GM18508 (cell line): Measurements from ENCODE around the gene RFT1.

Source experiments
- ATAC-seq: cut with Tn5 transposase; IDR thresholded peaks from one replicate; pipeline ENCODE4 v1.9.1; 2021; ENCODE audit warnings: moderate number of reproducible peaks; ENCODE audit not compliant: insufficient read depth, unreplicated experiment

Gene RFT1

DNA sequence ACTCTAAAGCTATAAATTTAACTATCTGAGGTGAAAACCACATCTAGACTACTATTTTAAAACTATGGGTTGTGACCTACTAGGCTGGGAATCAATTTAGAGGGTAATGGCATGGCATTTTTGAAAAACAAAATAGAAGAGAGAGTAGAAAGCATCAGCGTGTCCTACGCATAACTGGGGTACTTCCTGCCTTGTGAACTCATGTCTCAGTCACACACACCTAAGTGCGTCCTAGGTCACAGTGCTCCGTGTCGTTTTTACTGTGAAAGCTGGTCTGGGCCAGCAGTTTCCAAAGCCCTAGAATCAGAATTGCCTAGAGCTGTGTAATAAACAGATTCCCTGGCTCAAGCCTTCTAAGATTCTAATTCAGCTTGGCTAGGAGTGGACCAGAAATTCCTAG lies 32.3 kb downstream of the RFT1 start:
- ATAC-seq, result no peak

DNA sequence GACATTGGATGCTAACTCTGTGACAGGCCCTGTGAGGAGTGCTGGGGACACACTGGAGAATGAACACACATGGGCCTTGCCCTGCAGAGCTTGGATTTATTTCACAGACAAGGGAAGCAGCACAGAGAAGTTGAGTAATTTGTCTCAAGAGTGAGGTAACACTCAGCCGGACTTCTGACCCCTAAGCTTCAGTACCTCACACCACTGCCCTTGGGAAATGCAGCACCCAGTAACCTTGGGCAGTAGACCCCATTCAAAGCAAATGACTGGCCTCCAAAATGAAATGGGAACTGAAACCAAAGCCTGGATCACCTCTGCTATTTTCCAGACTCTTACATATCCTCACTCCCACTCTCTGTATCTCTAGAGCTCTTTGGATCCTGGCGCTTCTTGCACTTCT lies 37.3 kb downstream of the RFT1 start:
- ATAC-seq, result no peak

DNA sequence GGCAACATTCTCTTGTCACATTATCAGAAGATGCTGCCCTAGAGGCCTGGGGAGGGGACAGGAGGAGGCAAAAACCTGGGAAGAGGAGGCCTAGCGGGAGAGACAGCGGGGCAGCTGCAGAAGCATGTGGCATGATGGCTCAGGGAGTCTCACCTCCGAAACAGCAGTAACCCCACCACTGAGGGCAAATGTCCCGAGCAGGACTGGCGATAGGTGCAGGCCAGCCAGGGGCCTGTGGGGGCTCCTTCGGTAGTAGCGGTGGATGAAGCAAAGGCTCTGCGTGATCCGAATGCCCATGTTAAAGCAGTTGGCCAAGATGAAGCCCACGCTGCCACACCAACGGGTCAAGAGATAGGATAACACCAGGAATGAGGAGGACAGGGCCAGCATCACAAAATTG lies 38.0 kb downstream of the RFT1 start:
- ATAC-seq, result no peak

DNA sequence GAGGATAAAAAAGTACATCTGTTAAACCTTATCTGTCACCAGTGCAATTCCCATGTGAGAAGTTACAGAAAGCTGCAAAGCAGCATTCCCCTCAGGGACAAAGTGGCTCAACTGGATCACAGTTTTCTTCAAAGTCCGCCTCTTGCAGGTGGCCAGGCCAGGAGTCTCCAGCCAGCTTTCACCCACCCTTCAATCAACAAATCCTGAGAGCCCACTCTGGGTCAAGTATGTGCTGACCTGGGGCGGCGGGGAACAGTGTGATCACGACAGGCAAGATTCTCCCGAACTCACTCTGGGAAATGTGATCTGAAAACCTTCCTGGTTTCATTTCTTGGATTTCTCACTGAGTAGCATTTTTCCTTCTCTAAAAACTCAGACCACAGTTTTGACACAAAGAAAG lies 39.2 kb downstream of the RFT1 start:
- no peak for ATAC-seq

DNA sequence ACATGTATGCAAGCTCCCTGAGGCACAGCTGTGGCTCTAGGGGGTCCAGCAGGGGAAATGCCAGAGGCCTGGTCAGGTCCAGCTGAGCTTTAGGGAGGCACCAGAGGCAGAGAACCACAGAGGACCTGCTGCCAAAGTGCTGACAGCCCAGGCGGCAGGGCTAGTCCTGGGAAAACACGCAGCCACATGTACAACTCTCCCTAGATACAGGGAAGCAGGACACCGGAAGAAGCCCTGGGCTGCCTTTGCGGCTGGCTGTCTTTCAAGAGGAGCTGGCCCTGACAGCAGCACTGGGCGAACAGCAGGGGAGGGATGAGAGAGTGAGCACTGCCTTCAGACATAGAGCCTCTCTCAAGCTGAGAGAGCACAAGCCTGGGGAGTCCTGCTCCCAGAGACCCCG lies 40.7 kb downstream of the RFT1 start:
- ATAC-seq, result no peak

DNA sequence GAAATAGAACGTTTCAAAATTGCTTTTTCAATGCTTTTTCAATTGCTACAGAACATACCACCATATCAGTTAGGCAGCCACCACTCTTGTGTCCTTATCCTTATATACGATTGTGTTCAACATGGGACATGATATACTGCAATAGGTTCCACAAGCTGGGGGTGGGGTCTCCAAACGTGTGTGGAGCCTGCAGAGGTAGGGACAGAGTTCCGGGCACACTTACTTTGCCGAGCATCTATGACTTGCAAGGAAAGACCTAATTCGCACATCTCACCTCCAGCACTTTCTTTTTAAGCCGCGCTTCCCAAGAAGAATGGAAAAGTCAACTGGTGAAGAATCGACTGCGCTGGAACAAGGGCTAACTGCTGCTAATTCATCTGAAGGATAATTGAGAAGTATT lies 44.8 kb downstream of the RFT1 start:
- ATAC-seq, result no peak

DNA sequence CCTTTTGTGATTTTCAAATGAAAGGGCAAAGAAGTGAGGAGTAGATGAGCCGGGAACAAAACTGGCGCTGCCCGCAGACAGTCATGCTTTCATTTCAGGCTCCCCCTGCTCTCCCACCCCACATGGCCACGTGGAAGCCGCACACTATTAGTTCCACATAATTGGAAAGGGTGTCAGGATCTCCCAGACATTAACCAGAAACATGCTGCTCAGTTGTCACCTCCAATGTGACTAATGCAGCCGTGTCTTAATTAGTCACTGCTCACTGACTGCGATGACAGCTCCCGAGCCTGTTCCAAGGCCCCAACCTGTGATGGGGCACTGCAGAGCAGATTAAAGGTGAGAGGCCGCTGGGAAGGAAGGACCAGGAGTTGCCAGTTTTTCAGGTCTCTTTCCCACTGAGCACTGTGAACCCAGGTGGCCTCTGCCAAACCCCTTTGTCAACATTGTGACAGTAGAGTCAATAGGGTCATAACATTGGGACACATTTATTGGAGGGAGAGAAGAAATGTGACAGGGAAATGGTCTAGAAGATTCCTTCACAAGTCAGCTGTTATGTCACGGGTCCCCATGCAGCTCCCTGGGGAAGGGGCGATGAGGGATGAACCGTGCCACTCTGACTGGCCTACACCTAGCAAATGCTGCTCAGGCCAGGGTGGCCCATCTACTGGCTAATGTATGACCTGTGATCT lies 45.8 kb downstream of the RFT1 start:
- ATAC-seq, result no peak

DNA sequence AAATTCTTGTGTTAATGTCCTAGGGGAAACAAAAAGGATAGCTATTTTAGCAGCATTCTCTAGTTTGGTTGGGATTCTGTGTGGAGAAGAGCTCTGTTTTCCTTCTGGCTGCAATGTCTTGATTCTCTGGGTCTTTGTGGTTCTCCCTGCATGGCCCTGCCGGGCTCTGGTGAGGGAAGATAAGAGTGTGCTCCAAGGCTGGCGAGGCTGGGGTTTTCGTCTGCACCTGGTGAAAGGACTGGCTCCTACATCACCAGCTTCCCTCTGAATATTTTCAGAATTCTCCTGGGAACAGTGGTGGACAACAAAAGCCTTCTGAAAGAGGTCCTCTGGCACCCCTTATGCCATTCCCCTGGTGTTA lies 46.3 kb downstream of the RFT1 start:
- ATAC-seq, result no peak

DNA sequence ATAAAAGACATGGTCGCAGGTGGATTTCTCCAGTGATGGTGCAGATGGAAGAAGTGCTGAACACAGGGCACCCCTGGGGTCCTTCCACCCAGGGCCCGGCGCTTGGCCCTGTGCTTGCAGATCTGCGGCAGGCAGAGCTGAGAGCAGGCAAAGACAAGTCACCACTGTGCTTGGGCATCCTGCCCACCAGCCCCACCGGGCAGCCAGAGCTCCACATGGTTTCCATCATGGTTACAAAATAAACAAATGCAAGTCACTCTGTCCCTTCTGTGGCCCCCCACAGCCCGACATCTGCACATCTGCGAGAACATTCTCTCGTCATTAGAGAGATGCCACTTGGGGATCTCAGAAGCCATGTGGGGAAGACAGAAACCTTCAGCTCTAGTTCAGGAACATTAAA lies 46.7 kb downstream of the RFT1 start:
- no peak for ATAC-seq

DNA sequence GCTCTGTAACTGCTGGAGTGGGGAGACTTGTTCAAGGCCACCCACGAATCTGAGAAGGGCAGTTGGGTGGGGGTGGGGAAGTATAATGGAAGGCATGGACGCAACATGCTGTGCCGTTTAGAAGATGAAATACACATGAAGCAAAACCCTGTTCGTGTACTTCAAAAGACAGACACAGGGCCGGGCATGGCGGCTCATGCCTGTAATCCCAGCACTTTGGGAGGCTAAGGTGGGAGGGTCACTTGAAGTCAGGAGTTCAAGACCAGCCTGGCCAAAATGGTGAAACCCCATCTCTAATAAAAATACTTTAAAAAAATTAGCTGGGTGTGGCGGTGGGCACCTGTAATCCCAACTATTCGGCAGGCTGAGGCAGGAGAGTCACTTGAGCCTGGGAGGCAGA lies 47.5 kb downstream of the RFT1 start:
- no peak for ATAC-seq

DNA sequence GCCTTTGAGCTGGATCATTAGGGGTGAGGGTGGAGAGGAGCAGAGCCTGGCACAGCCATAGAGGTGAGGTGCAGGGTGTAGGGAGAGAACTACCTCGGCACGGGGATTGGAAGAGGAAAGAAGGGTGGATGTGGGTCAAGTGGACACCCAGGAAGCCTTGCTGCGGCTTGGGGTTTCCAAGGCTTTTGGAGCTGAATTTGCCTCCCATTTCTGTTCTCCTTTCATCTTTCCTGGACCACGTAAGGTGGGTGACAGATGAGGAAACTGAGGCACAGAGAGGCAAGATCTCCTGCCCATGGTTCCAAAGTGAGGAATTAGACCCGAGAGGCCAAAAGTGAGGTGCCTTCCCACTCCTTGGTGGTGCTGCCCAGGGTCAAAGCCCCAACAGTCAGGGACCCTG lies 48.9 kb downstream of the RFT1 start:
- ATAC-seq, result no peak

DNA sequence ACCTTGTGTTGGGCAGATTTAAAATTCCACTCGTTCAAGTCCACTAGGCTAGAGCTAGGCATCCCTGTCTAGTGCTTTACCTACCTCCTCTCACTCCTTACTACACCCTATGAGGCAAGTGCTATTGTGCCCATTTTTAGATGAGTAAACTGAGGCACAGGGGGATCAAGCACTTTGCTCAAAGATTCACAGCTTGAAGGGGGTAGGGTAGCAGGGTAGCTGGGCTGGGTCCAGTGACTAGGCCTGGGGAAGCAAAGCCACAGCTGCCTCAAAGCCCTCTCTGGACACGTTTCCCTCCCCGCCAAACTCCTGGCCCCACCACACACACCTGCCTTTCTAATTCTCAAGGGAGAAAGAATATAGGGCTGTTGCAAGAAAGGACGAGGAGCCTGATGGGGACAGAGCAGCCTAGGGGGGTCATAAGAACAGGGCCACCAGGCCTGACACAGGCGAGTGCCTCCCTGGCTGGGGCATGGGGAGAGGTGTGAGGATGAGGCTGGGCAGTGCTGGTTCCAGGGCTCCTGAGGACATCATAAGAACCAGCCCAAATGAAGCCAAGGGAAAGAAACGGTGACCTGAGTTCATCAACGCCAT lies 49.5 kb downstream of the RFT1 start:
- no peak for ATAC-seq

DNA sequence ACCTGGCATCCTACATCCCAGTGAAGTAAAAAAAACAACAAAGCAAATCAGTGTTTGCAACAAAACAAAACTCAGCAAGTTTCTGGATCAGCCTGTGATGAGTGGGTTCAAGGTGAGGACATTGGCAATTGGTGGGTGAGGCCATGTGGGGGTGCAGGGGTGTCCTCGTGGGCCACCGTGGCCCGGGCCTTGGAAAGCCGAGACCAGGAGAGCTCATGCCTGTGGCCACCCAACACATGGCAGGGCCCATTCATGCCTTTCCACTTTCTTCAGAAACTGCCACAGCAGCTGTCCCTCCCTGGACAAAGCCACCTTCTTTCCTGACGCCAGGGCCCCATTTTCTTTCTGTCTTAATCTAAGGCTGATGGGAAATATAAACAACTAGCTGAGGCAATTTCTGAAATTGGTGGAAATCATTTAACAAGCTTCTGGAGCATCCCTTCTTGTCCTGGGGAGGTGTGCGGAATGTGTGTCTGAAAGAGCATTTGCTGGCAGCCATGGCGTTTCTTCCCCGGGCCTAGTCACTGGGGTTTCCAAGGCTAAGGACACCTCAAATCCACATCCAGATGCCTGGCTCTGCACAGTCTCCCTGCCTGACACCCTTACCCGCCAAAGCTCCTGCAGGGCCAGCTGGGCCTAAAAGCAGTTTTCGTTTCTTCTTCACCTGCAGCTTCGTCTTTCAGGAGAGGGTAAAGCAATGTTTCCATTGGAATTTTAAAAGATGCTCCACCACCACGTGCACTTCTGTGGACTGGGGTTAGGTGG lies 50.3 kb downstream of the RFT1 start:
- no peak for ATAC-seq

DNA sequence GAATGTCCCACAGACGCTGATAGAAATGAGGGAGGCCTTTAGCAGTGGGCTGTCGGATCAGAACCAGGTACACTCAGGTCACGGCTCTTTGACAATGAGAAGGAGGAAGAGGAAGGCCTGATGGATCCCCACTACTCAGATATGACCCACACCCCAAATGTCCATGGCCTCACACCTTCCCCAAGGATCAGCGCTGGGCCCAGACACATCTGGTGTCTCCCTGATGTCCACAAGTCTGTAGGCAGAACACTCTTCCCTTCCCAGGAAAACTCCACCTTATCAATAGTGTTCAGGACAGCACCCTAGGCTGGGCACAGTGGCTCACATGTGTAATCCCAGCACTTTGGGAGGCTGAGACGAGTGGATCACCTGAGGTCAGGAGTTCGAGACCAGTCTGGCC lies 51.1 kb downstream of the RFT1 start:
- no peak for ATAC-seq

DNA sequence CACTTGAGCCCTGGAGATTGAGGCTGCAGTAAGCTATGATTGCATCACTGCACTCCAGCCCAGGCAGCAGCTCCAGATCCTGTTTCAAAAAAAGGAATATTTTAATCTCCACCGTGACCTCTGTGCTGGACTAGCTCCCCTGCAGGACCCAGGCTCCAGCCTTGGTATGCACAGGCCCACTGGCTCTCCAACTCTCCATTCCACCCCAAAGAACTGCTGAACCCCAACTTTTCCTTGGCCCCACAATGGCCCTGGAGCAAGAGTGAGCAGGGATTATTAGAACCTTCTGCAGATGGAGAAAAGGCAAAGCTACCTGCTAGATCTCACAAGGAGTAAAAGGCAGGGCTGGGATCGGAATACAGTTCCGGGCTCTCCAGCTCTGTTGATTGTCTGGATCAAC lies 51.6 kb downstream of the RFT1 start:
- ATAC-seq, result no peak

DNA sequence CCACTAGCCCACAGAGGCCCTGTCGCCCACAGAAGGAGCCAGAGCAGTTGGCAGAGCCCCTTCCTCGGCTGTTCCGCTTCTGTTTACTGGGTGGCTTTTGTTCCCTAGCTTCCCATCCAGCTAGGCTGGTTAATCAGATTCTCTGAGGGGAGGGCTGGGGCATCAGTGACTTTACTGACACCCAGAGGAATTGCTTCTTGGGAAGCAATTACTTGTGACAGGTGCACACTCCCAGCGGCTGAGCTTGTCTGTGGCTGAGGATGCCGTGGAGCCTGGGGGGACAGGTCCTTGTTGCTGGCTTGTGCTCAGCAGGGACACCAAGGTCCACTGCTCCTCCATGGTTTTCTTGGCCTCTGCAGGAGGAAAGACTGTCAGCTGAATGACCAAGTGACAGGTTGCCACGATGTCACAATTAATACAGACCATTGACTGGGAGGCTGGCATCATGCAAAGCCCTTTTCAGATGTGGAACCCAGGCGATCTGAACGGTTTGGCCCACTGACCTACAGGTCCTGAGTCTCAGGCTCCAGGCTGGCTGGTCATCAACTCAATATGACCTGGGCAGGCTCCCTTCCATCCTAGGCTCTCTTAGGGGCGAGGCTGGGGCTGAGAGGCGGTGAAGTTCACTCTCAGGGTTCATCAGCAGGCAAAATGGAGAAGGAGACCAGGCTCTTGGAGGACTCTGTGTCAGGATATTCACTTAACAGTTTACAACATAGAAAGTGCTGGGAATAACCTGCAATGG lies 52.6 kb downstream of the RFT1 start:
- no peak for ATAC-seq

DNA sequence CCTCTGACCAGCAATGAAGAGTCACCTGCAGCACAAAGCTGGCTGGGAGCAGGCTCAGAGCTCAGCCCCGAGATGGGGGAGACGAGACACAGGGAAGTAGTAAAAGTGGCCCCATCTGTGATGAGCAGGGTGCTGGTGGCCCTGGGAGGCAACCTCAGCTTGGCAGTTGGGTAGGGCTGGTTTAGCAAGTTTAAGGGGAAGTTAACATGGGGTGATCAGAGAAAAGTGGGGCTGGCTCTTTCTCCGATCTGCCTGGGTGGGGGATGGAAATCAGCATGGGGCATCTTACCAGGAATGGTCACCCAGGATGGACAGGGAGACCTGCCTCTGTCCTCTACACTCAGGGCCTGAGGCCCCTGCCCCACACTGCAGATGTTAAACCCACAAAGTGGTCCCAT lies 54.5 kb downstream of the RFT1 start:
- ATAC-seq, result no peak

DNA sequence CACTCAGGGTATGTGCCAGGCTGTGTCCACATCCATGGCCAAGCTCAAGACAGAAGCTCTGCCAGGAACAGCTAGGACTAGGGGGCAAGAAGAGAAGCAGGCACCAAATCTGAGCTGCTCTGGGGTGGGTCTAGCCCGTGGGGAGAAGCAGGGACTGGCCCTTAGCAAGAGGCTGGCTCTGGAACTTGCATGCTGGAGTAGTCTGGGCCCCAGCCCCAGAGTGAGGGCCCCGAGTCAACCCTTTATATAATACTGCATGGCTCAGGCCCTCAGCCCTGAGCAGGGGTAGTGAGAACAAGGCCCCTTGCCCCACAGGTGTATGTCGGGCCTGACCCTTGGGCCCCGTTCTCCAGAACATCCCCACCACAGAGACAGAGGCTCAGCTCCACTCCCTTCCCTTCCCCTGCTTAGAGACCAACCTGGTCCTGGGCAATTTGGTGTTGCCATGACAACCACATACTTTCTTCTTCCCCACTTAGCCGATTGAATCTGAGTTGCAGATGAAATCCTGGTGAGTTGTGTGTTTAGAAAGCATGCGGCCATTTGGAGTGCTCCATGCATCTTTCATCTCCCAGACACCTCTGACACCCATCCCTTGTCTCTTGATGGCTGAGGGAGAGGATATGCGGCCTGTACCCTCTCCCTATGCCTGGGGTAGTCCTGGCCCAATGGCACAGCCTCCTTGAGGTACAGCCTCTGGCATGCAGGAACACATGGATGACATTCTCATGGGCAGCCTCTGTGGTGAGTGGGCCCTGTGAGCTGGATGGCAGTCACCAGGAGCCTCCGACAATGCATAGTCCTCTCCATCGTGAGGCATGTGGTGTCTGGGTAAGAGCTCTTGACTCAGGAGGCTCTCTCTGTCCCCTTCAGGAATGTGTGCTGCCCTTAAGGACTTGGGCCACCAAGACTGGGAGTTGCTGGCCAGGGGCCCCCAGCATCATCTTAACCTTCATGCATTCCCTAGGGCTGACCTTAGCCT lies 55.2 kb downstream of the RFT1 start:
- ATAC-seq, result no peak

DNA sequence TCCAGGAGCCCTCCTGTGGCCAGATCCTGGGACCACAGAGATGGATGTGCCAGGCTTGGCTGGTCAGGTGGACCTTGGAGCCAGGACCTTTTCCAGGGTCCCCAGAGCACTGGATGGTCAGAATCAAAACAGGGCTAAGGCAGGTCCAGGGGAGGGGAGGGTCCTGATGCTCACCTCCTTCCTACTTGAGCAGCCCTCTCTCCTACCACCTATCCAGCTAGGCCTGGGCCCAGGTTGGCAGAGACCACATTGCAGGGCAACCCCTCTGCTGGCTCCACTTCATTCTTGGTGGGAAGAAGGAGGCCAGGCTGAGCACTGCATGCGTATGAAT lies 55.9 kb downstream of the RFT1 start:
- ATAC-seq, result no peak
